BE2C (cell line): ENCODE results near the gene FOXN1.

Experiments used
- DNase-seq: peaks from one replicate; pipeline ENCODE4 v3.0.0-alpha.2; 2020
- H3K27me3 ChIP-seq: fragments of 250-450 bp; sonication (Bioruptor Pico); 2 replicates; pipeline ENCODE4 v1.5.1; 2020; ENCODE audit warnings: mild to moderate bottlenecking
- H3K36me3 ChIP-seq: fragments of 250-450 bp; sonication (Bioruptor Pico); 2 replicates; pipeline ENCODE4 v1.5.1; 2020; ENCODE audit warnings: mild to moderate bottlenecking
- H3K4me1 ChIP-seq: fragments of 250-450 bp; sonication (Bioruptor Pico); 2 replicates; pipeline ENCODE4 v1.5.1; 2020
- H3K4me3 ChIP-seq: 2 replicates; pipeline ENCODE4 v1.5.1; 2011; ENCODE audit warnings: low read depth, low read length
- H3K9me3 ChIP-seq: fragments of 250-450 bp; sonication (Bioruptor Pico); 2 replicates; pipeline ENCODE4 v1.5.1; 2020
- TF ChIP-seq, protein P1 (sequence below): IDR thresholded peaks from 2 replicates; pipeline ENCODE4 v1.5.1; 2012; ENCODE audit warnings: mild to moderate bottlenecking, low read depth, low read length

The FOXN1 gene

DNA sequence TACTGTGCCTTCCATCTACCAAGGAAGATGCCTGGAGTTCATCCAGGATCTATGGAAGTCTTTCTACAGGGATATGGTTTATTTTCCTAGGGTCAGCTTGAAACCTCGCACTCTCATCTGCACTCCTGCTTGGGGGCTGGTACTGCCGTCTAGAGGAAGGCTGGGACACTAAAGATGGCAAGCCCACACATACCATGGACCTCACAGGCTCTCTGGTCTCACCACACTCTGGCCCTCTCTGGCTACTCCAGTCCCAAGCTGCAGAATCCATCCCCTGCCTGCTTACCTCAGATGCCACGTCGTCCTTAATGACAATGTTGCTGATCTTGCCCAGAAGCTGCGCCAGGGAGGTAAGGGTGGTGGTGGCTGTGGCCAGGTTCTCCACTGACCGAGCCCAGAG is 48.4 kb downstream of the FOXN1 start:
- no peaks in the 10 kb centered on the region for H3K4me1 ChIP-seq
- H3K27me3 ChIP-seq = no peaks in the 10 kb centered on the region
- no peak for DNase-seq
- no peak overlapping the region for H3K4me3 ChIP-seq
- no peaks in the 10 kb centered on the region for H3K9me3 ChIP-seq
- TF ChIP-seq, protein P1, sequence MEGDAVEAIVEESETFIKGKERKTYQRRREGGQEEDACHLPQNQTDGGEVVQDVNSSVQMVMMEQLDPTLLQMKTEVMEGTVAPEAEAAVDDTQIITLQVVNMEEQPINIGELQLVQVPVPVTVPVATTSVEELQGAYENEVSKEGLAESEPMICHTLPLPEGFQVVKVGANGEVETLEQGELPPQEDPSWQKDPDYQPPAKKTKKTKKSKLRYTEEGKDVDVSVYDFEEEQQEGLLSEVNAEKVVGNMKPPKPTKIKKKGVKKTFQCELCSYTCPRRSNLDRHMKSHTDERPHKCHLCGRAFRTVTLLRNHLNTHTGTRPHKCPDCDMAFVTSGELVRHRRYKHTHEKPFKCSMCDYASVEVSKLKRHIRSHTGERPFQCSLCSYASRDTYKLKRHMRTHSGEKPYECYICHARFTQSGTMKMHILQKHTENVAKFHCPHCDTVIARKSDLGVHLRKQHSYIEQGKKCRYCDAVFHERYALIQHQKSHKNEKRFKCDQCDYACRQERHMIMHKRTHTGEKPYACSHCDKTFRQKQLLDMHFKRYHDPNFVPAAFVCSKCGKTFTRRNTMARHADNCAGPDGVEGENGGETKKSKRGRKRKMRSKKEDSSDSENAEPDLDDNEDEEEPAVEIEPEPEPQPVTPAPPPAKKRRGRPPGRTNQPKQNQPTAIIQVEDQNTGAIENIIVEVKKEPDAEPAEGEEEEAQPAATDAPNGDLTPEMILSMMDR = no peak
- peaks cover 7% of the 10 kb centered on the region for H3K36me3 ChIP-seq

DNA sequence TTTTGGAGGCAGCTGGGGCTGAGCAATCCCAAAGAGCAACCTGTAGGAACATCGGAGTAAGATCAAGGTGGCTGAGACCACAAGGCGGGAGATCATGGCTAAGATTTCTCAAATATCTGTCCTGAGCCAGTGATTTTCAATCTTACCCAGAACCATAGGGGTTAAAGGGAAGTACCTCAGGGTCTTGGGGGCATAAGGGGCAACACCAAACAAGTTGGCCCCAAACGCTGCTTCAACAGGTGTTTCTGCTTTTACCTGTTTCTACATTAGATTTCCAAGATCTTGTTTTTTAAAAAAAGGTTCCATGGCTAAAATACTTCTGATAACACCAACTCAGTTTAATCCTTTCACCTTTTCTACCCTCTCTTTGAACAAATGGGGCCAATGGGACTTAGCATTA is 48.9 kb downstream of the FOXN1 start:
- H3K36me3 ChIP-seq = peaks cover 7% of the 10 kb centered on the region
- TF ChIP-seq, protein P1 = no peak
- no peak overlapping the region for H3K4me3 ChIP-seq
- H3K9me3 ChIP-seq = no peaks in the 10 kb centered on the region
- no peaks in the 10 kb centered on the region for H3K4me1 ChIP-seq
- DNase-seq = no peak
- H3K27me3 ChIP-seq = no peaks in the 10 kb centered on the region

DNA sequence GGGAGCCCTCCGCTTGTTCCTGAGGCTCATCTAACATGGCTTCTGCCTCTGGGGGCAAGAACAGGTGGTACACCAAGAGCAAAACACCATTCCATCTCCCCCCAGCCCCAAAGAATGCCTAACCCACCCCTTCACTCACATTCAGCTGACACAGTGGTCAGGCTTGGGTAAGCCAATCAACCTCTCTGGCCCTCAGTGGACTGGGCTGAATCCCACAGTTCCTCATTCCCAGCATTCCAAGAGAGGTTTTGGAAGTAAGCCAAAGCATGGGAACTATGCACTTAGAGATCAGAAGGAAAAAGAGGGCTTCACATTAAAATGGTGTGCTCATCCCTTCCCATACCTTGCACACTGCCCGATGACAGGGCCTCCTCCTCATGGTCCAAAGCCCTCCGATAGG is 57.3 kb downstream of the FOXN1 start:
- H3K36me3 ChIP-seq = peaks cover 3% of the 10 kb centered on the region; the same call in 1 of the 2 replicates
- no peak for DNase-seq

DNA sequence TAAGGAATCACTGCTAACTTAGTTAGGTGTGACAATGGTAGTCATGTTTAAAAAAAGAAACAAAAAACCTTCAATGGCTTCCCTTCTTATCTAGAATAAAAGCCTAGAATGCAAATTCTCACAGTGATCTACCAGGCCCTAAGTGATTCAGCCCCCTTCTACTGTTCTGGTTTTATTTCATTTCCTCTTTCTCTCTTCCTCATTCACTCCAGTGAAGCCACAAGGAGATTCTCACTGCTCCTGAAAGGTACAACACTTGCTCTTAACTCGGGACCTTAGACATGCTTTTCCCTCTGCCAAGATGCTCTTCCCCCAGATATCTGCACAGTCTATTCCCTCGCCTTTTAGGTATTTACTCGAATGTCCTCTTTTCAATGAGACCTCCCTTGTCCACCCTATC is 61.5 kb downstream of the FOXN1 start:
- no peaks in the 10 kb centered on the region; the same call in 1 of the 2 replicates for H3K36me3 ChIP-seq
- H3K4me1 ChIP-seq = no peaks in the 10 kb centered on the region
- no peaks in the 10 kb centered on the region for H3K27me3 ChIP-seq
- no peak overlapping the region for H3K4me3 ChIP-seq
- TF ChIP-seq, protein P1 = no peak
- no peaks in the 10 kb centered on the region for H3K9me3 ChIP-seq
- DNase-seq = no peak

More for the DNA sequence above, 57.3 kb downstream of the FOXN1 start:
- H3K27me3 ChIP-seq = no peaks in the 10 kb centered on the region
- TF ChIP-seq, protein P1 = no peak
- H3K4me3 ChIP-seq = no peak overlapping the region
- H3K9me3 ChIP-seq = no peaks in the 10 kb centered on the region
- H3K4me1 ChIP-seq = no peaks in the 10 kb centered on the region

DNA sequence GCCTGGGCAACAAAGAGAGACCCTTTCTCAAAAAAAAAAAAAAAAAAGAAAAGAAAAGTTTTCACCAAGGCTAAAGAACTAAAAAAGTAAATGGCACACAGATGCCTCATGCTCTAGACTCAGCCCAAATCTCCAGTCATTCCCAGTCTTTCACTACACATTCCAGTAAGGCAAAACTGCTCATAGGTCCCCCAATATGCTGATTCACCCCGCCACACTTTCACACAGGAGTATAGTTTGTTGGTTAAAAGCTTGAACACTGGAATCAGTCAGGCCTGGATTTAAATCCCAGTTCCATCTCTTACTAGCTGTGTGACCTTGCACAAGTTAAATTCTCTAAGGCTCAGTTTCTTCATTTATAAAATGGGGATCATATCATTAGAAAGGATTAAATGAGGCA is 63.3 kb downstream of the FOXN1 start:
- H3K36me3 ChIP-seq = no peaks in the 10 kb centered on the region; the same call in 1 of the 2 replicates
- H3K4me1 ChIP-seq = no peaks in the 10 kb centered on the region
- no peak for DNase-seq
- no peaks in the 10 kb centered on the region for H3K27me3 ChIP-seq
- TF ChIP-seq, protein P1 = no peak
- peak overlapping the region; percentile 88 for H3K4me3 ChIP-seq
- H3K9me3 ChIP-seq = no peaks in the 10 kb centered on the region

DNA sequence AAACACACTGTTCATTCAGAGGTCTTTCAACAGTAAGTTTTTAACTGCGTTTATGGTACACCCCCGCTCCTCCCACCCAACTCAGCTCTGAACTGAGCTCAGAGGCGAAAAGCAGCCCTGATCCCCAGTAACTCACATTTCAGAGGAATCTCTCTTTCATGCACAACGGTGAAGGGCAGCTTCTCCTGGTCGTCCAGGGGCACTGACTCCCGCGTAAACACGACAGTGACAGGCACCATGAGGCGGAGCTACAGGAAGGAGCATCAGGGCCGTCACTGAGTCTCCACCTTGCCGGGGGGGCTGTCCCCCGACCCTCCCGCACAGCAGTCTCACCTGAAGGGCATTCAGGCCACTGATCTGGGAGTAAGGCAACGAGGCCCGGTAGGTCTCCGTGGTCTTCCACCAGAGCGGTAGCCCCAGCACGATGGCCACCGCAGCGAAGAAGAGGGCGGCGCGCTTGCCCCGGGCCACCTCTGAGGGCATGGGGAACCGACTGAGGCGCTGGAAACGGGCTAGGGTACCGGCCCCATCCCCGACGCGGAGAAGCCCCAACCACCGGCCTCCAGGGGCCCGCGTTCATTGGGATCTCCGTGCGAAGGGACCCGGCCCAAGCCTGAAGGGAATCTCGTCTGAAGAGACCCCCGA is 64.7 kb downstream of the FOXN1 start:
- Histone ChIP-seq H3K27me3 (no peaks in the 10 kb centered on the region), H3K9me3 (no peaks in the 10 kb centered on the region), H3K4me1 (peaks cover 4% of the 10 kb centered on the region; the same call in 1 of the 2 replicates), H3K4me3 (peak overlapping the region; percentile 88), H3K36me3 (no peaks in the 10 kb centered on the region; the same call in 1 of the 2 replicates)
- peak; percentile 48 for DNase-seq
- TF ChIP-seq, protein P1 = no peak
